A673 (cell line): ENCODE results near the gene KDM4B. TPM values are rescaled to one million over a fixed set of nuclear protein-coding genes. Genes with fewer than 3 reads are reported as not detected.

ENCODE experiments used
- BruUV-seq: library from RNA; stranded (reverse); fragments of 400-500 nt; replicated peaks from 2 replicates; lab custom pipeline; 2021; lab: Mats Ljungman, UMichigan
- CTCF ChIA-PET: fragments of 300-600 bp; sonication (Branson Sonifier 250); formaldehyde crosslinking; loops from one replicate; lab custom pipeline; 2022; ENCODE audit warnings: antibody characterized with exemption; lab: Charles Lee
- POLR2A ChIA-PET: fragments of 300-600 bp; sonication (Branson Sonifier 250); formaldehyde crosslinking; loops from one replicate; lab custom pipeline; 2022; ENCODE audit warnings: antibody characterized with exemption; ENCODE audit not compliant: low non-redundant PET; lab: Charles Lee
- DNase-seq: peaks from one replicate; pipeline ENCODE4 v3.0.0-alpha.2; 2015; ENCODE audit warnings: low spot score
- H3K27ac ChIP-seq: fragments of 200-600 bp; sonication (generic); 2 replicates; pipeline ENCODE4 v1.5.1; 2016; ENCODE audit warnings: mixed run types, low read depth, mild to moderate bottlenecking, mixed read lengths, antibody characterized with exemption, low read length; ENCODE audit not compliant: poor library complexity, severe bottlenecking
- H3K27me3 ChIP-seq: fragments of 200-600 bp; sonication (generic); replicated peaks from 2 replicates; pipeline ENCODE4 v1.6.1; 2017; ENCODE audit warnings: mixed run types, low read depth, mild to moderate bottlenecking, mixed read lengths, antibody characterized with exemption, low read length; ENCODE audit not compliant: insufficient read depth, poor library complexity
- H3K36me3 ChIP-seq: fragments of 200-600 bp; sonication (generic); 2 replicates; pipeline ENCODE4 v1.6.1; 2016; ENCODE audit warnings: mixed run types, mild to moderate bottlenecking, mixed read lengths, antibody characterized with exemption, low read length; ENCODE audit not compliant: insufficient read depth, poor library complexity, severe bottlenecking
- H3K4me1 ChIP-seq: fragments of 200-600 bp; sonication (generic); 2 replicates; pipeline ENCODE4 v1.6.1; 2017; ENCODE audit warnings: mixed run types, mild to moderate bottlenecking, mixed read lengths, antibody characterized with exemption, low read length; ENCODE audit not compliant: insufficient read depth, poor library complexity, severe bottlenecking
- H3K4me3 ChIP-seq: fragments of 200-600 bp; sonication (generic); 2 replicates; pipeline ENCODE4 v1.5.1; 2016; ENCODE audit warnings: low read depth, mixed run types, mild to moderate bottlenecking, mixed read lengths, low read length; ENCODE audit not compliant: poor library complexity, severe bottlenecking
- H3K9me3 ChIP-seq: fragments of 200-600 bp; sonication (generic); 2 replicates; pipeline ENCODE4 v1.6.1; 2016; ENCODE audit warnings: mixed run types, low read depth, mild to moderate bottlenecking, mixed read lengths, antibody characterized with exemption, low read length; ENCODE audit not compliant: poor library complexity, severe bottlenecking
- CTCF ChIP-seq: fragments of 300-800, 200-600 bp; sonication (generic); conservative IDR thresholded peaks from 2 replicates; pipeline ENCODE4 v1.5.1; 2017; ENCODE audit warnings: low read depth, mild to moderate bottlenecking, antibody characterized with exemption, low read length, moderate library complexity, mixed read lengths
- EZH2 ChIP-seq: fragments of 200-600 bp; sonication (generic); IDR thresholded peaks from 2 replicates; pipeline ENCODE4 v1.6.1; 2017; ENCODE audit warnings: borderline replicate concordance, low read depth, mild to moderate bottlenecking, mixed read lengths, antibody characterized with exemption, low read length; ENCODE audit not compliant: poor library complexity, severe bottlenecking
- intact Hi-C: fragments of 100-400 bp; cut with micrococcal nuclease; formaldehyde crosslinking; loops from one replicate; pipeline ENCODE4 v1.10.0; 2022; ENCODE audit not compliant: unreplicated experiment
- total RNA-seq: library from RNA; stranded (reverse); gene quantifications from 2 replicates; pipeline ENCODE4 v1.2.3, GENCODE V29; 2021

Gene KDM4B
- total RNA-seq, 1 experiment from 2014 or later, result 30.0 TPM

- no peak overlapping the region for H3K27ac ChIP-seq
- TF ChIP-seq CTCF, result no peak
- TF ChIP-seq EZH2, result no peak
- intact Hi-C loops, result no loop called here
- H3K27me3 ChIP-seq, result no peaks in the 10 kb centered on the region
- H3K4me3 ChIP-seq, result no peak overlapping the region
- BruUV-seq, result no TSS peak
- CTCF ChIA-PET, result no interaction called here
- H3K9me3 ChIP-seq, result no peaks in the 10 kb centered on the region
- no peak for DNase-seq
- H3K4me1 ChIP-seq, result no peaks in the 10 kb centered on the region
- H3K36me3 ChIP-seq, result no peaks in the 10 kb centered on the region
- POLR2A ChIA-PET, result no interaction called here
These were observed 37.3 kb downstream of the KDM4B start for GRCh38 chr19:5006201-5006600.

GRCh38 chr19:5006821-5007220, 37.9 kb downstream of the KDM4B start:
- Histone ChIP-seq H3K36me3 (no peaks in the 10 kb centered on the region), H3K27ac (no peak overlapping the region), H3K4me3 (no peak overlapping the region), H3K4me1 (no peaks in the 10 kb centered on the region), H3K9me3 (no peaks in the 10 kb centered on the region), H3K27me3 (no peaks in the 10 kb centered on the region)
- intact Hi-C loops, result no loop called here
- TF ChIP-seq EZH2 (no peak), CTCF (no peak)
- no peak for DNase-seq
- BruUV-seq, result no TSS peak
- CTCF ChIA-PET, result no interaction called here
- POLR2A ChIA-PET, result no interaction called here

- DNase-seq, result no peak
- POLR2A ChIA-PET, result no interaction called here
- no peak overlapping the region for H3K27ac ChIP-seq
- no peaks in the 10 kb centered on the region for H3K36me3 ChIP-seq
- no peak overlapping the region for H3K4me3 ChIP-seq
- no peaks in the 10 kb centered on the region for H3K27me3 ChIP-seq
- TF ChIP-seq CTCF (no peak), EZH2 (no peak)
- H3K4me1 ChIP-seq, result no peaks in the 10 kb centered on the region
- no peaks in the 10 kb centered on the region for H3K9me3 ChIP-seq
- BruUV-seq, result no TSS peak
- CTCF ChIA-PET, result no interaction called here
- intact Hi-C loops, result no loop called here
These were observed 42.7 kb downstream of the KDM4B start for GRCh38 chr19:5011476-5012238.
